Stimulated activated CD8-positive, alpha-beta memory T cell treated with anti-CD3 and anti-CD28 coated beads, Interleukin-4, amount 100 ng/mL, for 4 hours (primary cell): ENCODE measurements around the gene ERF.

ENCODE experiments used
- DNase-seq, 2 donors: peaks; one replicate each; pipeline ENCODE4 v3.0.0-alpha.2; 2020; ENCODE audit warnings: low read depth in 2 of 2, low spot score in 1 of 2

The ERF gene

GRCh38 chr19:42254850-42255765 is at the start of gene ERF:
Gene ERF, minus strand, starts transcription at chr19:42255128. Its CDS starts 129 bp downstream, at chr19:42254999.
- DNase-seq = peak; percentile 82 to 86

GRCh38 chr19:42303876-42304275 is 48.9 kb upstream of the ERF start:
- DNase-seq = no peak

GRCh38 chr19:42303101-42303464 is 48.2 kb upstream of the ERF start:
- DNase-seq = no peak

- no peak for DNase-seq
Observed at GRCh38 chr19:42301646-42302203, 46.8 kb upstream of the ERF start, which contains the start of gene PRR19. Gene PRR19, plus strand, starts transcription at chr19:42302132. Its CDS starts 7,453 bp downstream, at chr19:42309585.

- DNase-seq = no peak
Observed at GRCh38 chr19:42297039-42297438, 42.1 kb upstream of the ERF start.

- peak; percentile 74 to 91 for DNase-seq
Observed at GRCh38 chr19:42295831-42296525, 41.0 kb upstream of the ERF start.

- no peak for DNase-seq
Observed at GRCh38 chr19:42295342-42295741, 40.4 kb upstream of the ERF start.

- DNase-seq = no peak
Observed at GRCh38 chr19:42294471-42295137, 39.7 kb upstream of the ERF start.

- no peak for DNase-seq
Observed at GRCh38 chr19:42293948-42294347, 39.0 kb upstream of the ERF start.

- DNase-seq = no peak
Observed at GRCh38 chr19:42293540-42293939, 38.6 kb upstream of the ERF start.

- DNase-seq = no peak
Observed at GRCh38 chr19:42292963-42293362, 38.0 kb upstream of the ERF start.

- DNase-seq = no peak
Observed at GRCh38 chr19:42292042-42292960, 37.4 kb upstream of the ERF start.

- DNase-seq = no peak
Observed at GRCh38 chr19:42291435-42291810, 36.5 kb upstream of the ERF start.

- DNase-seq = peak in 1 of 2 donors; percentile 43
Observed at GRCh38 chr19:42290523-42291434, 35.9 kb upstream of the ERF start.

GRCh38 chr19:42290136-42290522 is 35.2 kb upstream of the ERF start:
- DNase-seq = no peak

GRCh38 chr19:42289556-42290041 is 34.7 kb upstream of the ERF start:
- DNase-seq = no peak

GRCh38 chr19:42288881-42289555 is 34.1 kb upstream of the ERF start:
- no peak for DNase-seq

GRCh38 chr19:42288387-42288786 is 33.5 kb upstream of the ERF start:
- DNase-seq = no peak

GRCh38 chr19:42287827-42288107 is 32.8 kb upstream of the ERF start:
- DNase-seq = no peak
